ENCODE measurements around the gene LRRIQ1. TPM values are rescaled to one million over a fixed set of nuclear protein-coding genes. Genes with fewer than 3 reads are reported as not detected.

LRRIQ1 gene
- total and polyA plus RNA-seq, 2 of the 8 experiments (the other 6 are each of a cell fraction or from before 2014, with no cell fraction given), result 0.24 to 0.76 TPM

DNA sequence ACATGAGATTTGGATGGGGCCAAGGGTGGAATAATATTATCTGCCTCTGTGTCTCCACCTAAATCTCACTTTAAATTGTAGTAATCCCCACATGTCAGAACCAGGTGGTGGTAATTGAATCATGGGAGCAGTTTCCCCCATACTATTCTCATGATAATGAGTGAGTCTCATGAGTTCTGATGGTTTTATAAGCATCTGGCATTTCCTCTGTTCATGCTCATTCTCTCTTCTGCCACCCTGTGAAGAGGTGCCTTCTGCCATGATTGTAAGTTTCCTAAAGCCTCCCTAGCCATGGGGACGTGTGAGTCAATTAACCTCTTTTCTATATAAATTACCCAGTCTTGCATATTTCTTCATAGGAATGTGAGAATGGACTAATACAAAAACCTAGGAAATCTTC lies 29.9 kb upstream of the LRRIQ1 start:
- no peak overlapping the region for H3K18ac ChIP-seq (ENCODE audit: extremely low read depth, low read length)
- CTCF ChIA-PET (ENCODE audit: partially characterized antibody), result interaction anchor here (1.4 to 1.5 kb wide), 2 partner anchors 10 to 22 kb away, joined by 3 to 4 read pairs; no protein-coding TSS in a partner anchor
- WGBS, 2 experiments (ENCODE audit: extremely low coverage in 1 of 2, insufficient coverage in 1 of 2, insufficient read length in 1 of 2, insufficient replicate concordance in 2 of 2, low coverage in 1 of 2, low lambda C conversion rate in 2 of 2, missing lambda C conversion rate in 1 of 2), result 87% methylated on average over 1 of the region's 1 CpG; no CpG with 5 or more reads in 1 of the 2 experiments

More for the DNA sequence above, 29.9 kb upstream of the LRRIQ1 start:
- H2AK5ac ChIP-seq (ENCODE audit: low read depth, low read length), result no peak overlapping the region
- FAIRE-seq (no peak), DNase-seq (ENCODE audit: low read depth in 1 of 2, low spot score in 2 of 2) (no peak)
- H3K27me3 ChIP-seq (replicated peaks in 1 of 4; ENCODE audit: control insufficient read depth in 3 of 4, extremely low read depth in 1 of 4, insufficient read depth in 3 of 4, low read length in 3 of 4), result no peaks in the 10 kb centered on the region
- H4K91ac ChIP-seq (replicated peaks; ENCODE audit: insufficient read length, low read length), result no peak overlapping the region
- no peaks in the 10 kb centered on the region for H4K20me1 ChIP-seq (replicated peaks in 1 of 2; ENCODE audit: control insufficient read depth in 1 of 2, insufficient read depth in 2 of 2, low read length in 2 of 2)
- H4K8ac ChIP-seq (ENCODE audit: extremely low read depth, insufficient read depth, low read length), result no peak overlapping the region
- no peak overlapping the region for H4K5ac ChIP-seq (ENCODE audit: insufficient read length, low read depth, low read length)
- peak overlapping the region; percentile 64; the same call in 1 of the 2 replicates for H2BK5ac ChIP-seq (ENCODE audit: low read depth, low read length)
- no peak for TF ChIP-seq CREB1 (IDR thresholded peaks at IDR 0.05)
- no peak for TF ChIP-seq SIX5 (IDR thresholded peaks at IDR 0.05; ENCODE audit: low read depth, low read length)
- no peak for TF ChIP-seq ASH2L (IDR thresholded peaks at IDR 0.05; ENCODE audit: low read length)
- no peak for TF ChIP-seq PHF8 (conservative IDR thresholded peaks at IDR 0.05; ENCODE audit: low read depth, low read length)
- no peak for TF ChIP-seq KDM4A (IDR thresholded peaks at IDR 0.05; ENCODE audit: low read depth, low read length, severe bottlenecking)
- TF ChIP-seq GABPA (IDR thresholded peaks at IDR 0.05; ENCODE audit: borderline replicate concordance, insufficient read depth, low read length), result no peak
- TF ChIP-seq EP300 (IDR thresholded peaks at IDR 0.05; ENCODE audit: borderline replicate concordance in 1 of 2, low read depth in 2 of 2, low read length in 2 of 2), result no peak
- TF ChIP-seq YY1 (IDR thresholded peaks at IDR 0.05; ENCODE audit: low read depth, low read length), result no peak
- no peak for TF ChIP-seq NRF1 (IDR thresholded peaks at IDR 0.05; ENCODE audit: low read depth, low read length)
- POLR2A ChIA-PET (ENCODE audit: partially characterized antibody), result no interaction called here
- H3K4me3 ChIP-seq (ENCODE audit: extremely low read depth in 1 of 4, insufficient read depth in 2 of 4, low read depth in 3 of 4, low read length in 4 of 4), result no peak overlapping the region
- H3K9ac ChIP-seq (replicated peaks in 1 of 4; ENCODE audit: extremely low read depth in 1 of 4, low read depth in 3 of 4, low read length in 3 of 4), result no peak overlapping the region
- H3K56ac ChIP-seq (replicated peaks; ENCODE audit: insufficient read length, low read depth, low read length), result no peak overlapping the region
- no peak overlapping the region for H3K4ac ChIP-seq (replicated peaks; ENCODE audit: insufficient read length, low read depth, low read length)
- H3K4me2 ChIP-seq (ENCODE audit: insufficient read depth in 1 of 2, low read depth in 2 of 2, low read length in 2 of 2), result no peak overlapping the region
- no peak overlapping the region for H3K14ac ChIP-seq (ENCODE audit: insufficient read length)
- H3K23ac ChIP-seq (ENCODE audit: insufficient read length), result no peak overlapping the region
- H2AFZ ChIP-seq (ENCODE audit: low read length), result no peak overlapping the region
- no peak overlapping the region for H2BK12ac ChIP-seq (ENCODE audit: low read depth, low read length)
- peak overlapping the region; percentile 61; the same call in 1 of the 2 replicates for H2BK20ac ChIP-seq (ENCODE audit: low read length)
- H3K36me3 ChIP-seq (ENCODE audit: control insufficient read depth in 2 of 4, insufficient read depth in 4 of 4, low read length in 3 of 4), result no peaks in the 10 kb centered on the region
- no peaks in the 10 kb centered on the region for H3K79me1 ChIP-seq (ENCODE audit: low read depth, low read length)
- no peak overlapping the region for H3K27ac ChIP-seq (ENCODE audit: low read depth, low read length)
- H2BK15ac ChIP-seq (ENCODE audit: low read length), result no peak overlapping the region
- H3K79me2 ChIP-seq (ENCODE audit: control insufficient read depth in 1 of 2, insufficient read depth in 2 of 2, low read length in 2 of 2), result no peaks in the 10 kb centered on the region
- no peaks in the 10 kb centered on the region for H3K9me3 ChIP-seq (ENCODE audit: insufficient read depth in 2 of 2, low read depth in 1 of 2, low read length in 1 of 2)
- peaks cover 2 to 8% (median 3%) of the 10 kb centered on the region in 4 experiments; a peak in 6 of 7 replicates for H3K4me1 ChIP-seq (replicated peaks in 1 of 4; ENCODE audit: control insufficient read depth in 3 of 4, insufficient read depth in 4 of 4, low read length in 3 of 4)
- no peaks in the 10 kb centered on the region for H3K23me2 ChIP-seq (ENCODE audit: low read depth, low read length)
- H2BK120ac ChIP-seq (replicated peaks; ENCODE audit: low read depth, low read length), result no peak overlapping the region

Data from H1 (cell line).